ENCODE data around the gene ACIN1. TPM values are rescaled to one million over a fixed set of nuclear protein-coding genes. Genes with fewer than 3 reads are reported as not detected.
A peak's percentile ranks its signal among the peaks of the same experiment; 100 is the strongest.

ACIN1 gene
- total and polyA plus RNA-seq, 9 of the 15 experiments (the other 6 are each of a cell fraction or from before 2014, with no cell fraction given), result 5.0 to 196 (median 129) TPM

DNA sequence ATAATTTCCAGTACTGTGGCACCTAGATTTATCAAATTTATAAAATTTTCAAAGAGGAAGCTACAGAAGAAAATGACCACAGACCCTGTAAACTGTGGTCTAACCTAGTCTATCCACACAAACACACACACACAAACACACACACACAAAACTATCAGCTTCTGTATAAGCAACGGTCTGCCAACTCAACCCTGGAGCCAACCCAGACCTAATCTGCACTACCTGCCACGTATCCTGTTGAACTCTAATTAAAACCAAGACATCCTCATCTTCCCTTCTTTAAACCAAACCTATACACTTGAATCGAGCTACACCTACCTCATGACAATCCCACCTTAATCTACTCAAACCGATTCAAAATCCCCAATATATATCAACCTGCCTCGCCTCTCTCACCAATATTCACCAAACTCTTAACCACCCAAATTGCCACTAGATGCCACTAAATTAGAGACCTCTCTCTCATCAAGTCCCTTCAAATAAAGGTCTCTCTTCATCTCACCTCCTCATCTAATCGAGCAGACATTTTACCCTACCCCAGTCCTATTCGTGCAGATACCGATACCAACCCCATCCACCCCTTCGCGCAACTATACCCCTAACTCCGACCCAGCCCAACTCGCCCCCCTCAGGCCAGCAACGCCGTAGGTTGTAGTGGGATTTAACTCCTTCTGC lies 808 bp downstream of the ACIN1 start (continued):
- TF ChIP-seq NCOA4 (IDR thresholded peaks at IDR 0.05; ENCODE audit: partially characterized antibody) (peak; percentile 67), TOE1 (IDR thresholded peaks at IDR 0.05; ENCODE audit: borderline replicate concordance) (0 out of 2 replicates have a peak, but pooled peaks have one; percentile 61), TOE1 (CRISPR knock-in tag; IDR thresholded peaks at IDR 0.05; ENCODE audit: borderline replicate concordance, low read depth) (no peak), MIER1 (IDR thresholded peaks at IDR 0.05; ENCODE audit: low read depth) (no peak; the same call in 1 of the 2 replicates), SMARCE1 (IDR thresholded peaks at IDR 0.05) (peak; percentile 83), ZNF146 (CRISPR knock-in tag; IDR thresholded peaks at IDR 0.05; ENCODE audit: unreplicated experiment) (no peak), ZNF408 (CRISPR knock-in tag; IDR thresholded peaks at IDR 0.05; ENCODE audit: low read depth) (no peak), SPI1 (IDR thresholded peaks at IDR 0.05; ENCODE audit: borderline replicate concordance, low read depth, low read length) (no peak), ZKSCAN8 (CRISPR knock-in tag; IDR thresholded peaks at IDR 0.05) (no peak), HDAC1 (IDR thresholded peaks at IDR 0.05) (peak in 1 of 2 experiments; percentile 58; a peak in 1 of 4 replicates), HLTF (IDR thresholded peaks at IDR 0.05) (peak; percentile 69; the same call in 1 of the 2 replicates)
- TF ChIP-seq, protein P1, sequence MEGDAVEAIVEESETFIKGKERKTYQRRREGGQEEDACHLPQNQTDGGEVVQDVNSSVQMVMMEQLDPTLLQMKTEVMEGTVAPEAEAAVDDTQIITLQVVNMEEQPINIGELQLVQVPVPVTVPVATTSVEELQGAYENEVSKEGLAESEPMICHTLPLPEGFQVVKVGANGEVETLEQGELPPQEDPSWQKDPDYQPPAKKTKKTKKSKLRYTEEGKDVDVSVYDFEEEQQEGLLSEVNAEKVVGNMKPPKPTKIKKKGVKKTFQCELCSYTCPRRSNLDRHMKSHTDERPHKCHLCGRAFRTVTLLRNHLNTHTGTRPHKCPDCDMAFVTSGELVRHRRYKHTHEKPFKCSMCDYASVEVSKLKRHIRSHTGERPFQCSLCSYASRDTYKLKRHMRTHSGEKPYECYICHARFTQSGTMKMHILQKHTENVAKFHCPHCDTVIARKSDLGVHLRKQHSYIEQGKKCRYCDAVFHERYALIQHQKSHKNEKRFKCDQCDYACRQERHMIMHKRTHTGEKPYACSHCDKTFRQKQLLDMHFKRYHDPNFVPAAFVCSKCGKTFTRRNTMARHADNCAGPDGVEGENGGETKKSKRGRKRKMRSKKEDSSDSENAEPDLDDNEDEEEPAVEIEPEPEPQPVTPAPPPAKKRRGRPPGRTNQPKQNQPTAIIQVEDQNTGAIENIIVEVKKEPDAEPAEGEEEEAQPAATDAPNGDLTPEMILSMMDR (IDR thresholded peaks at IDR 0.05 in 2 of 3, conservative IDR thresholded peaks at IDR 0.05 in 1 of 3; ENCODE audit: insufficient read depth in 2 of 3, low read depth in 1 of 3, low read length in 3 of 3), result peak; percentile 45 to 46 (median 46); a peak in 4 of 6 replicates
- TF ChIP-seq, protein P2, sequence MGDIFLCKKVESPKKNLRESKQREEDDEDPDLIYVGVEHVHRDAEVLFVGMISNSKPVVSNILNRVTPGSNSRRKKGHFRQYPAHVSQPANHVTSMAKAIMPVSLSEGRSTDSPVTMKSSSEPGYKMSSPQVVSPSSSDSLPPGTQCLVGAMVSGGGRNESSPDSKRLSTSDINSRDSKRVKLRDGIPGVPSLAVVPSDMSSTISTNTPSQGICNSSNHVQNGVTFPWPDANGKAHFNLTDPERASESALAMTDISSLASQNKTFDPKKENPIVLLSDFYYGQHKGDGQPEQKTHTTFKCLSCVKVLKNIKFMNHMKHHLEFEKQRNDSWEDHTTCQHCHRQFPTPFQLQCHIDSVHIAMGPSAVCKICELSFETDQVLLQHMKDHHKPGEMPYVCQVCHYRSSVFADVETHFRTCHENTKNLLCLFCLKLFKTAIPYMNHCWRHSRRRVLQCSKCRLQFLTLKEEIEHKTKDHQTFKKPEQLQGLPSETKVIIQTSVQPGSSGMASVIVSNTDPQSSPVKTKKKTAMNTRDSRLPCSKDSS (IDR thresholded peaks at IDR 0.05; ENCODE audit: low read depth, partially characterized antibody), result peak; percentile 55
- TF ChIP-seq, protein P3, sequence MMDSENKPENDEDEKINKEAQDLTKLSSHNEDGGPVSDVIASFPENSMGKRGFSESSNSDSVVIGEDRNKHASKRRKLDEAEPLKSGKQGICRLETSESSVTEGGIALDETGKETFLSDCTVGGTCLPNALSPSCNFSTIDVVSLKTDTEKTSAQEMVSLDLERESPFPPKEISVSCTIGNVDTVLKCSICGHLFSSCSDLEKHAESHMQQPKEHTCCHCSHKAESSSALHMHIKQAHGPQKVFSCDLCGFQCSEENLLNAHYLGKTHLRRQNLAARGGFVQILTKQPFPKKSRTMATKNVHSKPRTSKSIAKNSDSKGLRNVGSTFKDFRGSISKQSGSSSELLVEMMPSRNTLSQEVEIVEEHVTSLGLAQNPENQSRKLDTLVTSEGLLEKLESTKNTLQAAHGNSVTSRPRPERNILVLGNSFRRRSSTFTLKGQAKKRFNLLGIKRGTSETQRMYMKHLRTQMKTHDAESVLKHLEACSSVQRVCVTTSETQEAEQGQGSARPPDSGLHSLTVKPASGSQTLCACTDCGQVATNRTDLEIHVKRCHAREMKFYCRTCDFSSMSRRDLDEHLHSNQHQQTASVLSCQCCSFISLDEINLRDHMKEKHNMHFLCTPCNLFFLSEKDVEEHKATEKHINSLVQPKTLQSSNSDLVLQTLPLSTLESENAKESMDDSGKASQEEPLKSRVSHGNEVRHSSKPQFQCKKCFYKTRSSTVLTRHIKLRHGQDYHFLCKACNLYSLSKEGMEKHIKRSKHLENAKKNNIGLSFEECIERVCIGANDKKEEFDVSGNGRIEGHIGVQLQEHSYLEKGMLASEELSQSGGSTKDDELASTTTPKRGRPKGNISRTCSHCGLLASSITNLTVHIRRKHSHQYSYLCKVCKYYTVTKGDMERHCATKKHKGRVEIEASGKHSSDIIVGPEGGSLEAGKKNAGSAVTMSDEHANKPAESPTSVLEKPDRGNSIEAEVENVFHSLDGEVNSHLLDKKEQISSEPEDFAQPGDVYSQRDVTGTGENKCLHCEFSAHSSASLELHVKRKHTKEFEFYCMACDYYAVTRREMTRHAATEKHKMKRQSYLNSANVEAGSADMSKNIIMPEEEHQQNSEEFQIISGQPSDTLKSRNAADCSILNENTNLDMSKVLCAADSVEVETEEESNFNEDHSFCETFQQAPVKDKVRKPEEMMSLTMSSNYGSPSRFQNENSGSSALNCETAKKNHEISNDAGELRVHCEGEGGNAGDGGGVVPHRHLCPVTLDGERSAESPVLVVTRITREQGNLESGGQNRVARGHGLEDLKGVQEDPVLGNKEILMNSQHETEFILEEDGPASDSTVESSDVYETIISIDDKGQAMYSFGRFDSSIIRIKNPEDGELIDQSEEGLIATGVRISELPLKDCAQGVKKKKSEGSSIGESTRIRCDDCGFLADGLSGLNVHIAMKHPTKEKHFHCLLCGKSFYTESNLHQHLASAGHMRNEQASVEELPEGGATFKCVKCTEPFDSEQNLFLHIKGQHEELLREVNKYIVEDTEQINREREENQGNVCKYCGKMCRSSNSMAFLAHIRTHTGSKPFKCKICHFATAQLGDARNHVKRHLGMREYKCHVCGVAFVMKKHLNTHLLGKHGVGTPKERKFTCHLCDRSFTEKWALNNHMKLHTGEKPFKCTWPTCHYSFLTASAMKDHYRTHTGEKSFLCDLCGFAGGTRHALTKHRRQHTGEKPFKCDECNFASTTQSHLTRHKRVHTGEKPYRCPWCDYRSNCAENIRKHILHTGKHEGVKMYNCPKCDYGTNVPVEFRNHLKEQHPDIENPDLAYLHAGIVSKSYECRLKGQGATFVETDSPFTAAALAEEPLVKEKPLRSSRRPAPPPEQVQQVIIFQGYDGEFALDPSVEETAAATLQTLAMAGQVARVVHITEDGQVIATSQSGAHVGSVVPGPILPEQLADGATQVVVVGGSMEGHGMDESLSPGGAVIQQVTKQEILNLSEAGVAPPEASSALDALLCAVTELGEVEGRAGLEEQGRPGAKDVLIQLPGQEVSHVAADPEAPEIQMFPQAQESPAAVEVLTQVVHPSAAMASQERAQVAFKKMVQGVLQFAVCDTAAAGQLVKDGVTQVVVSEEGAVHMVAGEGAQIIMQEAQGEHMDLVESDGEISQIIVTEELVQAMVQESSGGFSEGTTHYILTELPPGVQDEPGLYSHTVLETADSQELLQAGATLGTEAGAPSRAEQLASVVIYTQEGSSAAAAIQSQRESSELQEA (IDR thresholded peaks at IDR 0.05; ENCODE audit: low read depth), result peak; percentile 15; the same call in 1 of the 2 replicates
- TF ChIP-seq, protein P4, sequence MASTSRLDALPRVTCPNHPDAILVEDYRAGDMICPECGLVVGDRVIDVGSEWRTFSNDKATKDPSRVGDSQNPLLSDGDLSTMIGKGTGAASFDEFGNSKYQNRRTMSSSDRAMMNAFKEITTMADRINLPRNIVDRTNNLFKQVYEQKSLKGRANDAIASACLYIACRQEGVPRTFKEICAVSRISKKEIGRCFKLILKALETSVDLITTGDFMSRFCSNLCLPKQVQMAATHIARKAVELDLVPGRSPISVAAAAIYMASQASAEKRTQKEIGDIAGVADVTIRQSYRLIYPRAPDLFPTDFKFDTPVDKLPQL (IDR thresholded peaks at IDR 0.05; ENCODE audit: extremely low read depth, insufficient read length), result no peak

Data from K562 (cell line).